GM12875 (cell line): ENCODE data around the gene MDGA2.

ENCODE experiments used
- H3K4me3 ChIP-seq: one replicate; pipeline ENCODE4 v1.5.1; 2011; ENCODE audit warnings: low read depth, low read length, control low read depth
- CTCF ChIP-seq: IDR thresholded peaks from 2 replicates; pipeline ENCODE4 v1.5.1; 2011; ENCODE audit warnings: low read depth, mild to moderate bottlenecking, control low read depth, inconsistent platforms, low read length, moderate library complexity, borderline replicate concordance; ENCODE audit not compliant: insufficient read depth

MDGA2 gene

GRCh38 chr14:47509957-47510356 lies 165.4 kb downstream of the MDGA2 start:
- no peak overlapping the region for H3K4me3 ChIP-seq
- no peak for TF ChIP-seq CTCF

- no peak for TF ChIP-seq CTCF
- H3K4me3 ChIP-seq, result no peak overlapping the region
Observed at GRCh38 chr14:47507861-47508260, 167.5 kb downstream of the MDGA2 start.

GRCh38 chr14:47500369-47500768 lies 175.0 kb downstream of the MDGA2 start:
- H3K4me3 ChIP-seq, result no peak overlapping the region
- no peak for TF ChIP-seq CTCF

GRCh38 chr14:47490766-47491165 lies 184.6 kb downstream of the MDGA2 start:
- no peak for TF ChIP-seq CTCF

GRCh38 chr14:47490353-47490752 lies 185.1 kb downstream of the MDGA2 start:
- no peak overlapping the region for H3K4me3 ChIP-seq
- no peak for TF ChIP-seq CTCF

More at GRCh38 chr14:47490766-47491165, 184.6 kb downstream of the MDGA2 start:
- H3K4me3 ChIP-seq, result no peak overlapping the region

- TF ChIP-seq CTCF, result no peak
- no peak overlapping the region for H3K4me3 ChIP-seq
Observed at GRCh38 chr14:47485421-47485820, 190.0 kb downstream of the MDGA2 start.

- TF ChIP-seq CTCF, result no peak
- H3K4me3 ChIP-seq, result no peak overlapping the region
Observed at GRCh38 chr14:47483449-47483848, 192.0 kb downstream of the MDGA2 start.
